A549 (cell line): ENCODE measurements around the gene COQ4. TPM values are rescaled to one million over a fixed set of nuclear protein-coding genes. Genes with fewer than 3 reads are reported as not detected.

Source experiments
- ATAC-seq, 2 experiments: fragments of 200-7000 bp in 1 of 2; fragments of >200 bp in 1 of 2; cut with Nextera tagmentation in 1 of 2; cut with Tn5 transposase in 1 of 2; 3 replicates each; pipeline versions ENCODE4 v1.8.0 to v1.9.1; 2018 to 2020; ENCODE audit warnings: mild to moderate bottlenecking in 1 of 2, moderate library complexity in 1 of 2
- CTCF ChIA-PET: fragments of 300-600 bp; sonication (Branson Sonifier 250); formaldehyde crosslinking; extraction: SDS; loops from one replicate; lab custom pipeline; 2021; ENCODE audit warnings: antibody characterized with exemption, inconsistent platforms; lab: Yijun Ruan, JAX
- POLR2A ChIA-PET: fragments of 350-600 bp; formaldehyde crosslinking; extraction: SDS; loops from one replicate; lab custom pipeline; 2021; ENCODE audit warnings: antibody characterized with exemption, inconsistent platforms; lab: Yijun Ruan, JAX
- DNase-seq, 2 experiments: peaks; one replicate each; pipeline versions ENCODE4 v3.0.0 to v3.0.0-alpha.2; 2011 to 2016; ENCODE audit warnings: low read depth in 1 of 2, low spot score in 1 of 2
- FAIRE-seq: peaks from 2 replicates; lab custom pipeline; 2011; peaks lifted over from hg19 to GRCh38; lab: Jason Lieb, UNC
- H3K27ac ChIP-seq, 2 experiments: fragments of >200 bp; sonication (Bioruptor Twin); formaldehyde crosslinking; 3 replicates each; pipeline ENCODE4 v1.5.1; 2016 to 2017
- H3K4me1 ChIP-seq: fragments of >200 bp; sonication (Bioruptor Twin); formaldehyde crosslinking; 3 replicates; pipeline ENCODE4 v1.6.1; 2016
- H3K4me2 ChIP-seq: fragments of >200 bp; sonication (Bioruptor Twin); formaldehyde crosslinking; 3 replicates; pipeline ENCODE4 v1.6.1; 2016
- H3K4me3 ChIP-seq: fragments of >200 bp; sonication (Bioruptor Twin); formaldehyde crosslinking; 3 replicates; pipeline ENCODE4 v1.5.1; 2016
- H3K9me3 ChIP-seq: fragments of >200 bp; sonication (Bioruptor Twin); formaldehyde crosslinking; 3 replicates; pipeline ENCODE4 v1.6.1; 2016
- BCL3 ChIP-seq: fragments of >200 bp; sonication (Bioruptor Twin); formaldehyde crosslinking; IDR thresholded peaks from 3 replicates; pipeline ENCODE4 v1.6.1; 2016
- CBX2 ChIP-seq: fragments of 200-600 bp; sonication (generic); IDR thresholded peaks from 2 replicates; pipeline ENCODE4 v1.6.1; 2016; ENCODE audit warnings: low read depth, mild to moderate bottlenecking, borderline replicate concordance
- CBX8 ChIP-seq: fragments of 200-600 bp; sonication (generic); IDR thresholded peaks from 2 replicates; pipeline ENCODE4 v1.6.1; 2016
- CEBPB ChIP-seq, 2 experiments: fragments of >200 bp in 1 of 2; sonication (Bioruptor Twin) in 1 of 2; formaldehyde crosslinking in 1 of 2; IDR thresholded peaks; 2 replicates each; pipeline ENCODE4 v1.6.1; 2012 to 2016
- EHF ChIP-seq: fragments of 250-450 bp; sonication (Bioruptor Pico); IDR thresholded peaks from 2 replicates; pipeline ENCODE4 v1.5.0; 2020; ENCODE audit warnings: mild to moderate bottlenecking
- ELK1 ChIP-seq: fragments of 150-350 bp; IDR thresholded peaks from 2 replicates; pipeline ENCODE4 v1.6.1; 2014; ENCODE audit warnings: low read depth, mild to moderate bottlenecking, low read length
- ESRRA ChIP-seq: fragments of 150-350 bp; IDR thresholded peaks from 2 replicates; pipeline ENCODE4 v1.6.1; 2014; ENCODE audit warnings: mild to moderate bottlenecking, low read length, borderline replicate concordance
- FOSL2 ChIP-seq, 2 experiments: fragments of 450-650 bp in 1 of 2; fragments of >200 bp in 1 of 2; sonication (Bioruptor Twin) in 1 of 2; formaldehyde crosslinking; IDR thresholded peaks; 2 replicates each; pipeline versions ENCODE4 v1.5.0 to v1.6.1; 2016 to 2020; ENCODE audit warnings: mild to moderate bottlenecking in 1 of 2, moderate library complexity in 1 of 2
- FOXS1 ChIP-seq: fragments of 250-450 bp; sonication (Bioruptor Pico); IDR thresholded peaks from 2 replicates; pipeline ENCODE4 v1.5.0; 2020; ENCODE audit warnings: mild to moderate bottlenecking, moderate library complexity
- HES2 ChIP-seq: fragments of >200 bp; sonication (Bioruptor Twin); formaldehyde crosslinking; IDR thresholded peaks from 2 replicates; pipeline ENCODE4 v1.6.1; 2016
- HMGXB4 ChIP-seq: fragments of 250-450 bp; sonication (Bioruptor Pico); IDR thresholded peaks from 2 replicates; pipeline ENCODE4 v1.5.0; 2021; ENCODE audit warnings: mild to moderate bottlenecking, moderate library complexity, borderline replicate concordance
- KDM1A ChIP-seq: fragments of 200-600 bp; sonication (generic); IDR thresholded peaks from 2 replicates; pipeline ENCODE4 v1.6.1; 2016; ENCODE audit warnings: low read depth, mild to moderate bottlenecking
- KDM5A ChIP-seq: fragments of 200-600 bp; sonication (generic); IDR thresholded peaks from 2 replicates; pipeline ENCODE4 v1.6.1; 2016; ENCODE audit warnings: antibody characterized with exemption, mild to moderate bottlenecking
- MAZ ChIP-seq: fragments of 150-350 bp; IDR thresholded peaks from 2 replicates; pipeline ENCODE4 v1.6.1; 2014; ENCODE audit warnings: antibody characterized with exemption, low read depth, low read length, borderline replicate concordance
- POLR2A ChIP-seq: IDR thresholded peaks from 2 replicates; pipeline ENCODE4 v1.6.1; 2012; ENCODE audit warnings: mild to moderate bottlenecking, low read length
- REST ChIP-seq: fragments of 200-600 bp; sonication (generic); IDR thresholded peaks from 2 replicates; pipeline ENCODE4 v1.6.1; 2016; ENCODE audit warnings: antibody characterized with exemption, mild to moderate bottlenecking, moderate library complexity
- RNF2 ChIP-seq: fragments of 200-600 bp; sonication (generic); IDR thresholded peaks from 2 replicates; pipeline ENCODE4 v1.6.1; 2016; ENCODE audit warnings: low read depth, mild to moderate bottlenecking, antibody characterized with exemption, moderate library complexity, borderline replicate concordance
- TP53 ChIP-seq: fragments of 250-450 bp; sonication (Bioruptor Pico); IDR thresholded peaks from 2 replicates; pipeline ENCODE4 v1.5.0; 2021; ENCODE audit warnings: mild to moderate bottlenecking, moderate library complexity
- ZC3H11A ChIP-seq: fragments of 450-650 bp; IDR thresholded peaks from 2 replicates; pipeline ENCODE4 v1.6.1; 2014; ENCODE audit warnings: antibody characterized with exemption, mild to moderate bottlenecking
- ZNF302 ChIP-seq: fragments of 250-450 bp; sonication (Bioruptor Pico); IDR thresholded peaks from 2 replicates; pipeline ENCODE4 v1.9.0; 2021; ENCODE audit warnings: inconsistent platforms, mild to moderate bottlenecking, moderate library complexity
- ZSCAN20 ChIP-seq: fragments of 250-450 bp; sonication (Bioruptor Pico); IDR thresholded peaks from 2 replicates; pipeline ENCODE4 v1.8.0; 2022; ENCODE audit warnings: mild to moderate bottlenecking, moderate library complexity
- WGBS: methylation state at CpG from one replicate; pipeline ENCODE4 v1.1.6; 2017; ENCODE audit errors: missing lambda C conversion rate; 5-methylcytosine and 5-hydroxymethylcytosine counted together
- polyA plus RNA-seq, 4 experiments: library from polyadenylated mRNA; depleted of rRNA in 3 of 4; stranded (reverse); fragments of >200 nt; fragmentation: RNase III in 1 of 4; extraction: RNeasy Plus Mini Kit Qiagen cat#74134 plus additional on column Dnase treatment in 1 of 4; gene quantifications; 2 replicates in 3 of 4; 3 replicates in 1 of 4; pipeline ENCODE4 v1.2.3, GENCODE V29; 2011 to 2017

Gene COQ4
- polyA plus RNA-seq, 2 of the 4 experiments (the other 2 are of a cell fraction): 32.5 to 41.3 TPM

GRCh38 chr9:128342971-128343680, 20.5 kb downstream of the COQ4 start:
- H3K4me2 ChIP-seq: no peak overlapping the region
- no peak overlapping the region for H3K27ac ChIP-seq
- ATAC-seq (no peak), DNase-seq (no peak), FAIRE-seq (no peak)
- no peaks in the 10 kb centered on the region for H3K9me3 ChIP-seq
- ChIA-PET POLR2A (no interaction called here), CTCF (interaction anchor here (0.5 to 7.2 kb wide), 5 partner anchors 16 to 69 kb away, joined by 3 to 206 read pairs (median 7); no protein-coding TSS in a partner anchor)
- H3K4me1 ChIP-seq: 0 out of 3 replicates have a peak, but pooled peaks cover 4% of the 10 kb centered on the region
- 96% methylated on average over 7 of the region's 8 CpGs for WGBS
- H3K4me3 ChIP-seq: no peak overlapping the region
- TF ChIP-seq KDM5A (no peak), TP53 (CRISPR knock-in tag) (no peak), REST (peak; percentile 50; the same call in 1 of the 2 replicates), HMGXB4 (CRISPR knock-in tag) (no peak), FOSL2 (IDR thresholded peaks at IDR 0.05) (no peak), FOSL2 (CRISPR knock-in tag; IDR thresholded peaks at IDR 0.05) (no peak), ZSCAN20 (CRISPR knock-in tag) (no peak)
- TF ChIP-seq, all 56 proteins: peak for 1

GRCh38 chr9:128343855-128344254, 21.2 kb downstream of the COQ4 start:
- no peak overlapping the region for H3K4me2 ChIP-seq
- H3K4me3 ChIP-seq: no peak overlapping the region
- FAIRE-seq: no peak
- 0 out of 3 replicates have a peak, but pooled peaks cover 4% of the 10 kb centered on the region for H3K4me1 ChIP-seq
- no peaks in the 10 kb centered on the region for H3K9me3 ChIP-seq
- POLR2A ChIA-PET: no interaction called here
- CTCF ChIA-PET: interaction anchor here (1.0 to 7.2 kb wide), 6 partner anchors 15 to 95 kb away, joined by 3 to 206 read pairs (median 6); no protein-coding TSS in a partner anchor
- ATAC-seq: no peak
- WGBS: 94% methylated on average over 4 of the region's 4 CpGs
- TF ChIP-seq KDM1A (no peak), ELK1 (no peak), BCL3 (no peak), EHF (CRISPR knock-in tag) (no peak), MAZ (no peak), FOXS1 (CRISPR knock-in tag) (no peak), ZC3H11A (no peak), HES2 (no peak), CBX8 (no peak), ZNF302 (CRISPR knock-in tag) (no peak), POLR2A (no peak), ESRRA (no peak), CBX2 (no peak), CEBPB (IDR thresholded peaks at IDR 0.05) (no peak), RNF2 (no peak)
- TF ChIP-seq, all 56 proteins: peak for 0
- DNase-seq: no peak
- H3K27ac ChIP-seq: no peak overlapping the region
